HUES6 (cell line): ENCODE measurements around the gene CABP2.

Experiments used
- H3K27ac ChIP-seq: 2 replicates; pipeline ENCODE4 v1.7.0; 2013; ENCODE audit warnings: low read depth, mild to moderate bottlenecking, low read length, inconsistent platforms
- H3K27me3 ChIP-seq: 2 replicates; pipeline ENCODE4 v1.6.1; 2013; ENCODE audit warnings: low read length; ENCODE audit not compliant: control insufficient read depth, insufficient read depth
- H3K36me3 ChIP-seq: 2 replicates; pipeline ENCODE4 v1.6.1; 2013; ENCODE audit warnings: low read length; ENCODE audit not compliant: control insufficient read depth, insufficient read depth
- H3K4me1 ChIP-seq: 2 replicates; pipeline ENCODE4 v1.6.1; 2013; ENCODE audit warnings: low read length; ENCODE audit not compliant: control insufficient read depth, insufficient read depth
- H3K4me3 ChIP-seq: 2 replicates; pipeline ENCODE4 v1.5.1; 2013; ENCODE audit warnings: low read depth, low read length
- H3K9ac ChIP-seq: one replicate; pipeline ENCODE4 v1.6.1; 2013; ENCODE audit warnings: mild to moderate bottlenecking, low read length
- H3K9me3 ChIP-seq: 2 replicates; pipeline ENCODE4 v1.6.1; 2013; ENCODE audit warnings: low read depth, low read length; ENCODE audit not compliant: control insufficient read depth, insufficient read depth

Gene CABP2

GRCh38 chr11:67538823-67539505 is 15.7 kb upstream of the CABP2 start:
- Histone ChIP-seq H3K9ac (no peak overlapping the region), H3K27ac (no peak overlapping the region), H3K9me3 (peaks cover 30% of the 10 kb centered on the region), H3K36me3 (no peaks in the 10 kb centered on the region), H3K27me3 (no peaks in the 10 kb centered on the region), H3K4me3 (no peak overlapping the region), H3K4me1 (peaks cover 7% of the 10 kb centered on the region)

DNA sequence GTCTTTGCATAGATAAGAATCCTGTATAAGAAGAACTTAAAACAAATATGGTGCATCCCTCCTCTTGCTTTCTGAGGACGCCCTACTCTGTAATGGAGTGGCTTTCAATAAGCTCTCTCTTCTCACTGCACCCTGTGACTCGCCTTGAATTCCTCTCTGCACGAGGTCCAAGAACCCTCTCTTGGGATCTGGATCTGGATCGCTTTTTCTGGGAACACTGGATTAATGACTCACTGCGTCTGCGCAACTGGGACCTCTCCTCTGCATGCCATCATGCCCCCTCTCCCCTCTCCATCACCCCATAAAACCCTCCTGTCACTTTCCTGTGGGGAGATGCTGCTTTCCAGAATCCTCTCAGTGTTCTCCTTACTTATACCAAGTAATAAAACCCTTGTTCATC is 15.1 kb upstream of the CABP2 start:
- Histone ChIP-seq H3K9ac (no peak overlapping the region), H3K4me1 (peaks cover 6% of the 10 kb centered on the region), H3K27me3 (no peaks in the 10 kb centered on the region), H3K27ac (no peak overlapping the region), H3K9me3 (peaks cover 37% of the 10 kb centered on the region), H3K36me3 (no peaks in the 10 kb centered on the region), H3K4me3 (no peak overlapping the region)

- Histone ChIP-seq H3K9ac (no peak overlapping the region), H3K4me3 (no peak overlapping the region), H3K27ac (no peak overlapping the region), H3K27me3 (no peaks in the 10 kb centered on the region), H3K9me3 (peaks cover 51% of the 10 kb centered on the region), H3K36me3 (no peaks in the 10 kb centered on the region), H3K4me1 (no peaks in the 10 kb centered on the region)
Observed at GRCh38 chr11:67535561-67535960, 12.3 kb upstream of the CABP2 start.

GRCh38 chr11:67534070-67534679 is 10.9 kb upstream of the CABP2 start:
- H3K36me3 ChIP-seq, result no peaks in the 10 kb centered on the region

GRCh38 chr11:67532889-67533288 is 9.6 kb upstream of the CABP2 start:
- no peaks in the 10 kb centered on the region for H3K36me3 ChIP-seq
- H3K4me1 ChIP-seq, result no peaks in the 10 kb centered on the region
- H3K27ac ChIP-seq, result no peak overlapping the region
- peaks cover 47% of the 10 kb centered on the region for H3K9me3 ChIP-seq
- H3K27me3 ChIP-seq, result no peaks in the 10 kb centered on the region
- H3K9ac ChIP-seq, result no peak overlapping the region
- no peak overlapping the region for H3K4me3 ChIP-seq

More at GRCh38 chr11:67534070-67534679, 10.9 kb upstream of the CABP2 start:
- H3K9me3 ChIP-seq, result peaks cover 47% of the 10 kb centered on the region
- H3K27me3 ChIP-seq, result no peaks in the 10 kb centered on the region
- no peak overlapping the region for H3K27ac ChIP-seq
- H3K4me3 ChIP-seq, result no peak overlapping the region
- H3K4me1 ChIP-seq, result no peaks in the 10 kb centered on the region
- no peak overlapping the region for H3K9ac ChIP-seq

- H3K27me3 ChIP-seq, result no peaks in the 10 kb centered on the region; the same call in 1 of the 2 replicates
- no peak overlapping the region for H3K4me3 ChIP-seq
- H3K36me3 ChIP-seq, result no peaks in the 10 kb centered on the region
- peaks cover 35% of the 10 kb centered on the region for H3K9me3 ChIP-seq
- H3K4me1 ChIP-seq, result no peaks in the 10 kb centered on the region
- no peak overlapping the region for H3K9ac ChIP-seq
- no peak overlapping the region for H3K27ac ChIP-seq
Observed at GRCh38 chr11:67530282-67530592, 7.0 kb upstream of the CABP2 start.

DNA sequence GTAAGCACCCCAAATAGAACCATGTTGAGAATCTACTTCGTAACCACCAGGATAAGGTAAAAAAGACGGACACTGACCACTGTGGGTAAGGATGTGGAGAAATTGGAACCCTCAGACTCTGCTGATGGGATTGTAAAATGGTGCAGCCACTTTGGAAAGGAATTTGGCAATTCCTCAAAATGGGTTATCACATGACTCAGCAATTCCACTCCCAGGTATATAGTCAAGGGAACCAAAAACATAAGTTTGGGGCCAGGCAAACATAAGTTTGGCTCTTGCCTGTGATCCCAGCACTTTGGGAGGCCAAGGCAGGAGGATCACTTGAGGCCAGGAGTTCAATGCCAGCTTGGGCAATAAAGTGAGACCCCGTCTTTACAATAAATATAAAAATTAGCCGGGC is 5.1 kb upstream of the CABP2 start:
- Histone ChIP-seq H3K9me3 (peaks cover 22% of the 10 kb centered on the region), H3K36me3 (no peaks in the 10 kb centered on the region), H3K27ac (no peak overlapping the region), H3K4me3 (no peak overlapping the region), H3K9ac (no peak overlapping the region), H3K4me1 (no peaks in the 10 kb centered on the region), H3K27me3 (no peaks in the 10 kb centered on the region; the same call in 1 of the 2 replicates)

DNA sequence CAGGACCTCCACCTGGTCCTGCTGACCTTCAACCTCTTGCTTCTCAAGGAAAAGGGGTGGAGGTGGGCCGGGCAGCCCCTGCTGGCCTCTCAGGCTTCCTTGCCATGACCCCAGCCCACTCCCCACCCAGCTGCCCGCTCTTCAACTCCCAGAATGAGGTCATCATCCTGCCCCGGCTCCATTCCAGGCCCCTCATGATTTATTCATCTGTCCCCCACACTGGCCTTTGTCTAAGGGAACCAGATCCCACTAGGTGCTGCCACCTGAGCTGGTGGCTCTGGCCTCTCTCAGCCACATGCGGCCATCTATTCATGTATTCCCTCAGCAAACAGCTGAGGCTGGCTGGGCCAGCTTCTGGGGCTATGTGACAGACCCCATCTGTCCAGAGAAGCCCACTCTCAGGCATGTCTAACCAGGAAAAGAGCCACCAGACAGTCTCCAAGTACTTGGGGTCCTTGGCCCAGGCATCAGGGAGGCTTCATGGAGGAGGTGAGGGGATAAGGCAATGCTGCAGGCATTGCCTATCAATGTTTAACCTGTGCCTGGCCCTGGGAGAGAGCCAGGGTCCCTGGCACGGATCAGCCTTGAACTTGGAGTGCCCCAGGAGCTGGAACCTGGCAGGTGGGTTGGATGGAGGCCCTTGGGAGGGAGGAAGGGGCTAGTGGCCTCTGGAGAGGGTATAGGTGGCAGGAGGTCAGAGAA is 2.2 kb upstream of the CABP2 start:
- peaks cover 7% of the 10 kb centered on the region; the same call in 1 of the 2 replicates for H3K9me3 ChIP-seq
- no peaks in the 10 kb centered on the region for H3K4me1 ChIP-seq
- H3K4me3 ChIP-seq, result no peak overlapping the region
- H3K27me3 ChIP-seq, result no peaks in the 10 kb centered on the region; the same call in 1 of the 2 replicates
- H3K27ac ChIP-seq, result no peak overlapping the region
- no peak overlapping the region for H3K9ac ChIP-seq
- no peaks in the 10 kb centered on the region for H3K36me3 ChIP-seq

GRCh38 chr11:67524480-67524808 is 1.2 kb upstream of the CABP2 start:
- no peak overlapping the region for H3K27ac ChIP-seq
- no peaks in the 10 kb centered on the region for H3K36me3 ChIP-seq
- H3K9ac ChIP-seq, result no peak overlapping the region
- peaks cover 7% of the 10 kb centered on the region; the same call in 1 of the 2 replicates for H3K9me3 ChIP-seq
- no peaks in the 10 kb centered on the region for H3K4me1 ChIP-seq
- no peak overlapping the region for H3K4me3 ChIP-seq
- no peaks in the 10 kb centered on the region; the same call in 1 of the 2 replicates for H3K27me3 ChIP-seq

GRCh38 chr11:67523556-67524479 is 572 bp upstream of the CABP2 start:
- H3K27ac ChIP-seq, result no peak overlapping the region
- no peaks in the 10 kb centered on the region for H3K36me3 ChIP-seq
- no peaks in the 10 kb centered on the region; the same call in 1 of the 2 replicates for H3K27me3 ChIP-seq
- H3K9me3 ChIP-seq, result peaks cover 7% of the 10 kb centered on the region; the same call in 1 of the 2 replicates
- H3K4me3 ChIP-seq, result no peak overlapping the region
- H3K4me1 ChIP-seq, result no peaks in the 10 kb centered on the region
- H3K9ac ChIP-seq, result no peak overlapping the region
